HepG2 (cell line): ENCODE results near the gene TANC1. TPM values are rescaled to one million over a fixed set of nuclear protein-coding genes. Genes with fewer than 3 reads are reported as not detected.

Experiments
- HNF1A ChIP-seq, 2 experiments: sonication (generic) in 1 of 2; formaldehyde crosslinking in 1 of 2; IDR thresholded peaks; 2 replicates each; pipeline versions ENCODE4 v1.4.0 to v1.6.1; 2016 to 2020; ENCODE audit warnings: borderline replicate concordance in 1 of 2, low read depth in 1 of 2, mild to moderate bottlenecking in 1 of 2, missing genetic modification reagents in 1 of 2
- LCORL ChIP-seq, 2 experiments: fragments of 450-650 bp in 1 of 2; sonication (generic) in 1 of 2; formaldehyde crosslinking in 1 of 2; IDR thresholded peaks; 2 replicates each; pipeline versions ENCODE4 v1.5.0 to v1.6.1; 2017 to 2020; ENCODE audit warnings: antibody characterized with exemption in 1 of 2, missing genetic modification reagents in 1 of 2
- MTF2 ChIP-seq: sonication (generic); formaldehyde crosslinking; IDR thresholded peaks from 2 replicates; pipeline ENCODE4 v1.5.0; 2020; ENCODE audit warnings: missing genetic modification reagents, borderline replicate concordance
- REL ChIP-seq: sonication (generic); formaldehyde crosslinking; conservative IDR thresholded peaks from 2 replicates; pipeline ENCODE4 v1.8.0; 2022; ENCODE audit warnings: mild to moderate bottlenecking, missing genetic modification reagents, moderate library complexity
- RXRA ChIP-seq: sonication (generic); formaldehyde crosslinking; IDR thresholded peaks from 2 replicates; pipeline ENCODE4 v1.5.1; 2020; ENCODE audit warnings: missing genetic modification reagents
- SP4 ChIP-seq: sonication (generic); formaldehyde crosslinking; IDR thresholded peaks from 2 replicates; pipeline ENCODE4 v1.8.1; 2023; ENCODE audit warnings: mild to moderate bottlenecking, missing genetic modification reagents
- STAG1 ChIP-seq: sonication (generic); formaldehyde crosslinking; IDR thresholded peaks from 2 replicates; pipeline ENCODE4 v1.4.0; 2020; ENCODE audit warnings: missing genetic modification reagents
- TFE3 ChIP-seq: IDR thresholded peaks from 2 replicates; pipeline ENCODE4 v1.6.1; 2016
- THAP7 ChIP-seq: sonication (generic); formaldehyde crosslinking; IDR thresholded peaks from 2 replicates; pipeline ENCODE4 v1.8.1; 2023; ENCODE audit warnings: mild to moderate bottlenecking, missing genetic modification reagents
- ZBTB7A ChIP-seq: sonication (generic); formaldehyde crosslinking; IDR thresholded peaks from 2 replicates; pipeline ENCODE4 v1.8.0; 2022; ENCODE audit warnings: mild to moderate bottlenecking, missing genetic modification reagents
- ZFP90 ChIP-seq: sonication (generic); formaldehyde crosslinking; IDR thresholded peaks from 2 replicates; pipeline ENCODE4 v1.8.0; 2022; ENCODE audit warnings: missing genetic modification reagents, mild to moderate bottlenecking, inconsistent platforms, borderline replicate concordance
- ZNF17 ChIP-seq: sonication (generic); formaldehyde crosslinking; IDR thresholded peaks from 2 replicates; pipeline ENCODE4 v1.5.0; 2020; ENCODE audit warnings: mild to moderate bottlenecking, missing genetic modification reagents
- ZNF354B ChIP-seq: sonication (generic); formaldehyde crosslinking; IDR thresholded peaks from 2 replicates; pipeline ENCODE4 v1.8.0; 2022; ENCODE audit warnings: mild to moderate bottlenecking, missing genetic modification reagents
- ZNF484 ChIP-seq: sonication (generic); formaldehyde crosslinking; IDR thresholded peaks from 2 replicates; pipeline ENCODE4 v1.5.1; 2020; ENCODE audit warnings: mild to moderate bottlenecking, low read depth, missing genetic modification reagents, borderline replicate concordance
- ZNF547 ChIP-seq: sonication (generic); formaldehyde crosslinking; IDR thresholded peaks from 2 replicates; pipeline ENCODE4 v1.5.1; 2020; ENCODE audit warnings: mild to moderate bottlenecking, missing genetic modification reagents
- ZNF550 ChIP-seq: sonication (generic); formaldehyde crosslinking; IDR thresholded peaks from 2 replicates; pipeline ENCODE4 v1.4.0; 2020; ENCODE audit warnings: mild to moderate bottlenecking, missing genetic modification reagents, borderline replicate concordance
- ZNF562 ChIP-seq: sonication (generic); formaldehyde crosslinking; IDR thresholded peaks from 2 replicates; pipeline ENCODE4 v1.8.0; 2022; ENCODE audit warnings: missing genetic modification reagents, borderline replicate concordance
- ZNF580 ChIP-seq: IDR thresholded peaks from 2 replicates; pipeline ENCODE4 v1.6.1; 2016; ENCODE audit warnings: low read depth, borderline replicate concordance
- ZNF792 ChIP-seq: IDR thresholded peaks from 2 replicates; pipeline ENCODE4 v1.6.1; 2016
- ZNF800 ChIP-seq: sonication (generic); formaldehyde crosslinking; IDR thresholded peaks from 2 replicates; pipeline ENCODE4 v1.4.0; 2020; ENCODE audit warnings: missing genetic modification reagents
- polyA plus RNA-seq, 8 experiments: library from polyadenylated mRNA; depleted of rRNA in 3 of 8; stranded (reverse) in 7 of 8; unstranded in 1 of 8; fragments of >200 nt; fragmentation: Illumina TruSeq in 4 of 8; extraction: Trizol in 4 of 8; gene quantifications; 2 replicates each; pipeline versions ENCODE4 v1.2.1 to v1.2.3, GENCODE V29; 2011 to 2016; ENCODE audit warnings: low read depth in 4 of 8, missing spikeins in 1 of 8, mixed read lengths in 1 of 8; ENCODE audit not compliant: insufficient read depth in 1 of 8
- total RNA-seq, 5 experiments: library from RNA; depleted of rRNA; stranded (reverse); fragments of >200 nt; fragmentation: Illumina TruSeq; extraction: Trizol; gene quantifications; 2 replicates each; pipeline ENCODE4 v1.2.3, GENCODE V29; 2016; ENCODE audit warnings: low read depth in 1 of 5

Gene TANC1
- total and polyA plus RNA-seq, 2 of the 13 experiments (the other 11 are each of a cell fraction or from before 2014, with no cell fraction given), result 2.3 to 5.6 TPM

GRCh38 chr2:159211447-159212396 is 243.3 kb downstream of the TANC1 start (continued):
- TF ChIP-seq HNF1A (IDR thresholded peaks at IDR 0.05; ENCODE audit: low read depth) (no peak), HNF1A (CRISPR knock-in tag; IDR thresholded peaks at IDR 0.05; ENCODE audit: borderline replicate concordance) (no peak), MTF2 (CRISPR knock-in tag) (no peak), STAG1 (peak; percentile 47), ZNF550 (no peak), ZBTB7A (CRISPR knock-in tag) (no peak), TFE3 (CRISPR knock-in tag) (no peak), THAP7 (0 out of 2 replicates have a peak, but pooled peaks have one; percentile 43), LCORL (IDR thresholded peaks at IDR 0.05) (no peak), LCORL (CRISPR knock-in tag; IDR thresholded peaks at IDR 0.05) (peak; percentile 59; the same call in 1 of the 2 replicates), ZNF562 (CRISPR knock-in tag) (no peak), RXRA (peak; percentile 56; the same call in 1 of the 2 replicates), ZNF354B (CRISPR knock-in tag) (no peak), ZNF484 (CRISPR knock-in tag) (no peak), ZNF547 (no peak), REL (CRISPR knock-in tag) (no peak), ZNF580 (no peak), ZNF800 (CRISPR knock-in tag) (no peak), ZFP90 (no peak), ZNF17 (CRISPR knock-in tag) (no peak), SP4 (CRISPR knock-in tag) (no peak), ZNF792 (CRISPR knock-in tag) (no peak)
